Panc1 (cell line): Measurements from ENCODE around the gene SLC40A1. TPM values are rescaled to one million over a fixed set of nuclear protein-coding genes. Genes with fewer than 3 reads are reported as not detected.

Experiments
- ATAC-seq: fragments of 200-7000 bp; cut with Tn5 transposase; 2 replicates; pipeline ENCODE4 v1.9.1; 2020; ENCODE audit warnings: mild to moderate bottlenecking, moderate library complexity
- BruUV-seq: library from RNA; stranded (reverse); fragments of 400-500 nt; replicated peaks from 2 replicates; lab custom pipeline; 2021; lab: Mats Ljungman, UMichigan
- CTCF ChIA-PET: fragments of 300-600 bp; sonication (Branson Sonifier 250); formaldehyde crosslinking; loops from one replicate; lab custom pipeline; 2022; ENCODE audit warnings: antibody characterized with exemption; lab: Charles Lee
- POLR2A ChIA-PET: fragments of 300-600 bp; sonication (Branson Sonifier 250); formaldehyde crosslinking; loops from one replicate; lab custom pipeline; 2022; ENCODE audit warnings: antibody characterized with exemption; lab: Charles Lee
- DNase-seq: peaks from one replicate; pipeline ENCODE4 v3.0.0-alpha.2; 2010; ENCODE audit warnings: low read depth, low spot score
- H3K27ac ChIP-seq: 2 replicates; pipeline ENCODE4 v1.5.1; 2011; ENCODE audit warnings: mild to moderate bottlenecking, low read length, inconsistent platforms
- H3K27me3 ChIP-seq: fragments of 200-500 bp; sonication (Bioruptor generic); 2 replicates; pipeline ENCODE4 v1.6.0; 2014; ENCODE audit warnings: low read length, inconsistent platforms; ENCODE audit not compliant: control insufficient read depth, insufficient read depth
- H3K36me3 ChIP-seq: fragments of 200-500 bp; sonication (Bioruptor generic); 2 replicates; pipeline ENCODE4 v1.5.1; 2014; ENCODE audit warnings: inconsistent platforms, mild to moderate bottlenecking, low read length, moderate library complexity; ENCODE audit not compliant: control insufficient read depth, insufficient read depth
- H3K4me1 ChIP-seq: 2 replicates; pipeline ENCODE4 v1.5.1; 2011; ENCODE audit warnings: inconsistent platforms, mild to moderate bottlenecking, low read length, moderate library complexity; ENCODE audit not compliant: control insufficient read depth, insufficient read depth
- H3K4me3 ChIP-seq, 2 experiments: 2 replicates each; pipeline ENCODE4 v1.5.1; 2011 to 2012; ENCODE audit warnings: low read depth in 2 of 2, low read length in 2 of 2, mild to moderate bottlenecking in 2 of 2, inconsistent platforms in 1 of 2, moderate library complexity in 1 of 2
- H3K9me3 ChIP-seq: fragments of 200-500 bp; sonication (Bioruptor generic); 2 replicates; pipeline ENCODE4 v1.5.1; 2014; ENCODE audit warnings: low read depth, mild to moderate bottlenecking, inconsistent platforms, low read length, moderate library complexity; ENCODE audit not compliant: control insufficient read depth, insufficient read depth
- POLR2AphosphoS5 ChIP-seq: IDR thresholded peaks from 2 replicates; pipeline ENCODE4 v1.6.1; 2012; ENCODE audit warnings: mild to moderate bottlenecking, low read depth, low read length, moderate library complexity
- SIN3A ChIP-seq: IDR thresholded peaks from 2 replicates; pipeline ENCODE4 v1.6.1; 2012; ENCODE audit warnings: low read depth, mild to moderate bottlenecking, low read length, moderate library complexity, borderline replicate concordance; ENCODE audit not compliant: insufficient read depth
- TCF7L2 ChIP-seq: IDR thresholded peaks from 2 replicates; pipeline ENCODE4 v1.6.1; 2011; ENCODE audit warnings: mild to moderate bottlenecking, low read depth, low read length, inconsistent platforms
- in situ Hi-C: cut with HindIII; loops from 2 replicates; pipeline ENCODE4 v1.10.0; 2016; ENCODE audit warnings: low sequenced_read_pairs, low pct_unique_long_range_greater_than_20kb
- intact Hi-C: fragments of 100-400 bp; cut with micrococcal nuclease; formaldehyde crosslinking; loops from one replicate; pipeline ENCODE4 v1.10.0; 2022; ENCODE audit not compliant: unreplicated experiment
- total RNA-seq: library from RNA; stranded (reverse); gene quantifications from one replicate; pipeline ENCODE4 v1.2.1, GENCODE V29; 2021; ENCODE audit not compliant: unreplicated experiment
- TF ChIP-seq, protein P1 (sequence below), 2 experiments: IDR thresholded peaks; 2 replicates each; pipeline ENCODE4 v1.6.1; 2011 to 2012; ENCODE audit warnings: low read depth in 2 of 2, control low read depth in 1 of 2, low read length in 1 of 2, mild to moderate bottlenecking in 1 of 2, moderate library complexity in 1 of 2; ENCODE audit not compliant: insufficient read depth in 1 of 2
- TF ChIP-seq, protein P2 (sequence below): fragments of 450-650 bp; IDR thresholded peaks from 2 replicates; pipeline ENCODE4 v1.5.1; 2017; ENCODE audit warnings: mild to moderate bottlenecking

SLC40A1 gene
- total RNA-seq, 1 experiment from 2014 or later, result 0.74 TPM

GRCh38 chr2:189556526-189556925 lies 24.1 kb downstream of the SLC40A1 start:
- no peaks in the 10 kb centered on the region for H3K4me1 ChIP-seq
- H3K4me3 ChIP-seq, result no peak overlapping the region
- CTCF ChIA-PET, result no interaction called here

GRCh38 chr2:189555232-189555631 lies 25.4 kb downstream of the SLC40A1 start:
- ChIA-PET POLR2A (no interaction called here), CTCF (no interaction called here)
- no peak for TF ChIP-seq SIN3A
- TF ChIP-seq, protein P1, sequence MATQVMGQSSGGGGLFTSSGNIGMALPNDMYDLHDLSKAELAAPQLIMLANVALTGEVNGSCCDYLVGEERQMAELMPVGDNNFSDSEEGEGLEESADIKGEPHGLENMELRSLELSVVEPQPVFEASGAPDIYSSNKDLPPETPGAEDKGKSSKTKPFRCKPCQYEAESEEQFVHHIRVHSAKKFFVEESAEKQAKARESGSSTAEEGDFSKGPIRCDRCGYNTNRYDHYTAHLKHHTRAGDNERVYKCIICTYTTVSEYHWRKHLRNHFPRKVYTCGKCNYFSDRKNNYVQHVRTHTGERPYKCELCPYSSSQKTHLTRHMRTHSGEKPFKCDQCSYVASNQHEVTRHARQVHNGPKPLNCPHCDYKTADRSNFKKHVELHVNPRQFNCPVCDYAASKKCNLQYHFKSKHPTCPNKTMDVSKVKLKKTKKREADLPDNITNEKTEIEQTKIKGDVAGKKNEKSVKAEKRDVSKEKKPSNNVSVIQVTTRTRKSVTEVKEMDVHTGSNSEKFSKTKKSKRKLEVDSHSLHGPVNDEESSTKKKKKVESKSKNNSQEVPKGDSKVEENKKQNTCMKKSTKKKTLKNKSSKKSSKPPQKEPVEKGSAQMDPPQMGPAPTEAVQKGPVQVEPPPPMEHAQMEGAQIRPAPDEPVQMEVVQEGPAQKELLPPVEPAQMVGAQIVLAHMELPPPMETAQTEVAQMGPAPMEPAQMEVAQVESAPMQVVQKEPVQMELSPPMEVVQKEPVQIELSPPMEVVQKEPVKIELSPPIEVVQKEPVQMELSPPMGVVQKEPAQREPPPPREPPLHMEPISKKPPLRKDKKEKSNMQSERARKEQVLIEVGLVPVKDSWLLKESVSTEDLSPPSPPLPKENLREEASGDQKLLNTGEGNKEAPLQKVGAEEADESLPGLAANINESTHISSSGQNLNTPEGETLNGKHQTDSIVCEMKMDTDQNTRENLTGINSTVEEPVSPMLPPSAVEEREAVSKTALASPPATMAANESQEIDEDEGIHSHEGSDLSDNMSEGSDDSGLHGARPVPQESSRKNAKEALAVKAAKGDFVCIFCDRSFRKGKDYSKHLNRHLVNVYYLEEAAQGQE (IDR thresholded peaks at IDR 0.05; ENCODE audit: insufficient read depth in 1 of 2, low read depth in 2 of 2, low read length in 1 of 2), result no peak
- TF ChIP-seq, protein P2, sequence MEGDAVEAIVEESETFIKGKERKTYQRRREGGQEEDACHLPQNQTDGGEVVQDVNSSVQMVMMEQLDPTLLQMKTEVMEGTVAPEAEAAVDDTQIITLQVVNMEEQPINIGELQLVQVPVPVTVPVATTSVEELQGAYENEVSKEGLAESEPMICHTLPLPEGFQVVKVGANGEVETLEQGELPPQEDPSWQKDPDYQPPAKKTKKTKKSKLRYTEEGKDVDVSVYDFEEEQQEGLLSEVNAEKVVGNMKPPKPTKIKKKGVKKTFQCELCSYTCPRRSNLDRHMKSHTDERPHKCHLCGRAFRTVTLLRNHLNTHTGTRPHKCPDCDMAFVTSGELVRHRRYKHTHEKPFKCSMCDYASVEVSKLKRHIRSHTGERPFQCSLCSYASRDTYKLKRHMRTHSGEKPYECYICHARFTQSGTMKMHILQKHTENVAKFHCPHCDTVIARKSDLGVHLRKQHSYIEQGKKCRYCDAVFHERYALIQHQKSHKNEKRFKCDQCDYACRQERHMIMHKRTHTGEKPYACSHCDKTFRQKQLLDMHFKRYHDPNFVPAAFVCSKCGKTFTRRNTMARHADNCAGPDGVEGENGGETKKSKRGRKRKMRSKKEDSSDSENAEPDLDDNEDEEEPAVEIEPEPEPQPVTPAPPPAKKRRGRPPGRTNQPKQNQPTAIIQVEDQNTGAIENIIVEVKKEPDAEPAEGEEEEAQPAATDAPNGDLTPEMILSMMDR, result no peak
- TF ChIP-seq POLR2AphosphoS5, result no peak
- TF ChIP-seq TCF7L2, result no peak
- H3K27ac ChIP-seq, result no peak overlapping the region
- no peaks in the 10 kb centered on the region for H3K36me3 ChIP-seq
- DNase-seq (no peak), ATAC-seq (no peak)
- H3K4me1 ChIP-seq, result no peaks in the 10 kb centered on the region
- H3K9me3 ChIP-seq, result no peaks in the 10 kb centered on the region
- peaks cover 3% of the 10 kb centered on the region for H3K27me3 ChIP-seq
- in situ Hi-C loops, result no loop called here
- intact Hi-C loops, result no loop called here
- no peak overlapping the region for H3K4me3 ChIP-seq
- no TSS peak for BruUV-seq

More at GRCh38 chr2:189556526-189556925, 24.1 kb downstream of the SLC40A1 start:
- POLR2A ChIA-PET, result no interaction called here
- Histone ChIP-seq H3K9me3 (no peaks in the 10 kb centered on the region), H3K27ac (no peak overlapping the region), H3K36me3 (no peaks in the 10 kb centered on the region), H3K27me3 (peaks cover 3% of the 10 kb centered on the region)
- in situ Hi-C loops, result no loop called here
- no peak for ATAC-seq
- DNase-seq, result no peak
- BruUV-seq, result no TSS peak
- TF ChIP-seq SIN3A, result no peak
- TF ChIP-seq, protein P1 (IDR thresholded peaks at IDR 0.05; ENCODE audit: insufficient read depth in 1 of 2, low read depth in 2 of 2, low read length in 1 of 2), result no peak
- no peak for TF ChIP-seq POLR2AphosphoS5
- TF ChIP-seq TCF7L2, result no peak
- TF ChIP-seq, protein P2, result no peak
- intact Hi-C loops, result no loop called here
